ENCODE measurements around the gene MRPL23. TPM values are rescaled to one million over a fixed set of nuclear protein-coding genes. Genes with fewer than 3 reads are reported as not detected.

The MRPL23 gene
- total RNA-seq (2022; extraction: Qiagen RNA extraction) = 138 to 166 TPM (median 157 TPM) in 5 replicates

GRCh38 chr11:1946812-1947484, at the start of gene MRPL23:
Gene MRPL23, plus strand, starts transcription at chr11:1947332. Its CDS starts 31 bp downstream, at chr11:1947363.

GRCh38 chr11:1919391-1920127, 27.6 kb upstream of the MRPL23 start, which contains the start of gene TNNT3:
Gene TNNT3, plus strand, starts transcription at chr11:1919703. Its CDS starts 3,172 bp downstream, at chr11:1922875.

GRCh38 chr11:1997755-1998154, 50.6 kb downstream of the MRPL23 start, which contains the start of gene H19:
Gene H19, minus strand, starts transcription at chr11:1997842.

Other genes starting within 250 kb of the MRPL23 start
- gene IFITM10, start 196.7 kb upstream of the MRPL23 start, total RNA-seq (2022; extraction: Qiagen RNA extraction) = 1.1 to 2.1 TPM (median 1.4 TPM) in 5 replicates
- 397 to 634 TPM (median 550 TPM) in 5 replicates for gene CTSD, start 183.4 kb upstream of the MRPL23 start, total RNA-seq (2022; extraction: Qiagen RNA extraction)
- gene SYT8, start 112.3 kb upstream of the MRPL23 start, total RNA-seq (2022; extraction: Qiagen RNA extraction) = 0.43 to 1.1 TPM (median 0.55 TPM) in 5 replicates
- 0.25 to 0.40 TPM (median 0.28 TPM) in 4 of 5 replicates, not detected in the other for gene TNNI2, start 108.4 kb upstream of the MRPL23 start, total RNA-seq (2022; extraction: Qiagen RNA extraction)
- 1.6 to 2.3 TPM (median 1.8 TPM) in 5 replicates for gene LSP1, start 94.2 kb upstream of the MRPL23 start, total RNA-seq (2022; extraction: Qiagen RNA extraction)
- gene PRR33, start 55.4 kb upstream of the MRPL23 start, total RNA-seq (2022; extraction: Qiagen RNA extraction) = not detected in 5 replicates
- gene TNNT3, start 27.6 kb upstream of the MRPL23 start, total RNA-seq (2022; extraction: Qiagen RNA extraction) = 0.10 to 0.26 TPM (median 0.11 TPM) in 3 of 5 replicates, not detected in the others
- 11.0 to 21.2 TPM (median 17.5 TPM) in 5 replicates for gene H19, start 50.5 kb downstream of the MRPL23 start, total RNA-seq (2022; extraction: Qiagen RNA extraction)
- gene IGF2, start 192.1 kb downstream of the MRPL23 start, total RNA-seq (2022; extraction: Qiagen RNA extraction) = 1.7 to 2.9 TPM (median 2.4 TPM) in 5 replicates
- not detected in 5 replicates for gene INS, start 213.9 kb downstream of the MRPL23 start, total RNA-seq (2022; extraction: Qiagen RNA extraction)
- gene TH, start 224.5 kb downstream of the MRPL23 start, total RNA-seq (2022; extraction: Qiagen RNA extraction) = 0.06 to 0.10 TPM (median 0.08 TPM) in 4 of 5 replicates, not detected in the other